AG04449 (cell line): Measurements from ENCODE around the gene MARCHF3.

Experiments
- CTCF ChIA-PET: fragments of 350-600 bp; formaldehyde crosslinking; extraction: SDS; loops from one replicate; lab custom pipeline; 2021; ENCODE audit warnings: antibody characterized with exemption; lab: Yijun Ruan, JAX
- POLR2A ChIA-PET: fragments of 400-600, 350-600 bp; formaldehyde crosslinking; extraction: SDS; loops from one replicate; lab custom pipeline; 2020; ENCODE audit warnings: antibody characterized with exemption, inconsistent platforms; lab: Yijun Ruan, JAX
- DNase-seq: peaks from one replicate; pipeline ENCODE4 v3.0.0-alpha.2; 2010; ENCODE audit warnings: low read depth, low spot score
- H3K4me3 ChIP-seq: 2 replicates; pipeline ENCODE4 v1.5.1; 2011; ENCODE audit warnings: low read depth, mild to moderate bottlenecking, control low read depth, low read length
- CTCF ChIP-seq: IDR thresholded peaks from one replicate; pipeline ENCODE4 v1.5.1; 2011; ENCODE audit warnings: mild to moderate bottlenecking, moderate library complexity, low read length, control low read depth, inconsistent platforms; ENCODE audit not compliant: insufficient read depth; ENCODE audit errors: missing control alignments

The MARCHF3 gene

GRCh38 chr5:126829098-126829497 is 201.3 kb downstream of the MARCHF3 start:
- no peak overlapping the region for H3K4me3 ChIP-seq
- POLR2A ChIA-PET: no interaction called here
- TF ChIP-seq CTCF: no peak
- no peak for DNase-seq
- CTCF ChIA-PET: interaction anchor here (0.9 to 1.6 kb wide), 3 partner anchors 9 to 485 kb away, joined by 3 to 6 read pairs (median 4); no protein-coding TSS in a partner anchor

GRCh38 chr5:126826619-126827215 is 203.6 kb downstream of the MARCHF3 start:
- CTCF ChIA-PET: interaction anchor here (0.9 to 1.8 kb wide), 6 partner anchors 10 to 487 kb away, joined by 3 to 13 read pairs (median 3); no protein-coding TSS in a partner anchor
- no peak for DNase-seq
- no peak overlapping the region for H3K4me3 ChIP-seq
- no peak for TF ChIP-seq CTCF
- POLR2A ChIA-PET: no interaction called here

GRCh38 chr5:126819253-126819652 is 211.1 kb downstream of the MARCHF3 start:
- ChIA-PET POLR2A (no interaction called here), CTCF (interaction anchor here (0.8 kb wide), 1 partner anchor 10 kb away, joined by 4 read pairs; no protein-coding TSS in a partner anchor)
- no peak for DNase-seq
- no peak overlapping the region for H3K4me3 ChIP-seq
- no peak for TF ChIP-seq CTCF

DNA sequence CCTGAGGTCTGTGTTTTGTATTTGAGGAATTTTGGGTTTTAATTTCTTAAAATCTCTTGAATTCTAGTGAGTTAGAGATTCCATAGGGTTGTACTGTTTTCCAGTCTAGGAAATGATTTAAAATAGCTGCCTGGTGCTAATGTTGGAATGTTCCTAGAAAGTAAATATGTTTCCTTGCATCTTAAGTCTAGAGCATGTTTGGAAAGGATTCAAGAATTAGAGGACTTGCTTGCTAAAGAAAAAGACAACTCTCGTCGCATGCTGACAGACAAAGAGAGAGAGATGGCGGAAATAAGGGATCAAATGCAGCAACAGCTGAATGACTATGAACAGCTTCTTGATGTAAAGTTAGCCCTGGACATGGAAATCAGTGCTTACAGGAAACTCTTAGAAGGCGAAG is 211.6 kb downstream of the MARCHF3 start:
- POLR2A ChIA-PET: no interaction called here
- CTCF ChIA-PET: interaction anchor here (0.8 kb wide), 1 partner anchor 10 kb away, joined by 4 read pairs; no protein-coding TSS in a partner anchor

More for the DNA sequence above, 211.6 kb downstream of the MARCHF3 start:
- H3K4me3 ChIP-seq: no peak overlapping the region
- DNase-seq: no peak
- no peak for TF ChIP-seq CTCF
